CD14-positive monocyte (primary cell): Measurements from ENCODE around the gene UNC13C. TPM values are rescaled to one million over a fixed set of nuclear protein-coding genes. Genes with fewer than 3 reads are reported as not detected.
A peak's percentile ranks its signal among the peaks of the same experiment; 100 is the strongest.

Experiments
- DNase-seq, 3 donors: peaks; one replicate each; pipeline ENCODE4 v3.0.0-alpha.2; 2011 to 2022
- H2AFZ ChIP-seq: 2 replicates; pipeline ENCODE4 v1.6.0; 2012; ENCODE audit warnings: mild to moderate bottlenecking, low read depth, low read length, inconsistent platforms; ENCODE audit not compliant: insufficient read depth, poor library complexity, severe bottlenecking
- H3K27ac ChIP-seq, 2 donors: 1 replicate in 1 of 2; 2 replicates in 1 of 2; pipeline ENCODE4 v1.5.1; 2012 to 2013; ENCODE audit warnings: low read length in 2 of 2, control low read depth in 1 of 2, inconsistent platforms in 1 of 2, low read depth in 1 of 2, mild to moderate bottlenecking in 1 of 2
- H3K27me3 ChIP-seq, 2 donors: one replicate each; pipeline versions ENCODE4 v1.6.0 to v1.6.1; 2011 to 2013; ENCODE audit warnings: low read length in 2 of 2; ENCODE audit not compliant: control insufficient read depth in 2 of 2, insufficient read depth in 2 of 2
- H3K36me3 ChIP-seq, 2 donors: replicated peaks in 1 of 2; 1 replicate in 1 of 2; 2 replicates in 1 of 2; pipeline versions ENCODE4 v1.5.1 to v1.6.1; 2012 to 2013; ENCODE audit warnings: low read length in 2 of 2, control low read depth in 1 of 2, inconsistent platforms in 1 of 2, mild to moderate bottlenecking in 1 of 2; ENCODE audit not compliant: insufficient read depth in 2 of 2, control insufficient read depth in 1 of 2
- H3K4me1 ChIP-seq, 2 donors: 1 replicate in 1 of 2; 2 replicates in 1 of 2; pipeline versions ENCODE4 v1.5.1 to v1.6.1; 2012 to 2013; ENCODE audit warnings: low read length in 2 of 2, control low read depth in 1 of 2, inconsistent platforms in 1 of 2, mild to moderate bottlenecking in 1 of 2, moderate library complexity in 1 of 2; ENCODE audit not compliant: insufficient read depth in 2 of 2, control insufficient read depth in 1 of 2
- H3K4me2 ChIP-seq: replicated peaks from 2 replicates; pipeline ENCODE3; 2012; ENCODE audit warnings: low read length, moderate library complexity, mild to moderate bottlenecking; ENCODE audit not compliant: poor library complexity, severe bottlenecking; ENCODE audit errors: extremely low read depth
- H3K4me3 ChIP-seq, 3 experiments: fragments of 200-600 bp in 1 of 3; sonication (generic) in 1 of 3; replicated peaks in 1 of 3; 1 replicate in 2 of 3; 2 replicates in 1 of 3; pipeline ENCODE4 v1.5.1; 2011 to 2013; ENCODE audit warnings: low read length in 3 of 3, mild to moderate bottlenecking in 3 of 3, control low read depth in 2 of 3, low read depth in 2 of 3, inconsistent platforms in 1 of 3, moderate library complexity in 1 of 3
- H3K79me2 ChIP-seq: 2 replicates; pipeline ENCODE4 v1.6.0; 2012; ENCODE audit warnings: mild to moderate bottlenecking, control low read depth, inconsistent platforms, low read length, moderate library complexity; ENCODE audit not compliant: insufficient read depth
- H3K9ac ChIP-seq: 2 replicates; pipeline ENCODE4 v1.6.0; 2017; ENCODE audit warnings: low read length, mild to moderate bottlenecking; ENCODE audit not compliant: insufficient read depth, poor library complexity, severe bottlenecking
- H3K9me3 ChIP-seq, 2 donors: replicated peaks in 1 of 2; 1 replicate in 1 of 2; 2 replicates in 1 of 2; pipeline versions ENCODE4 v1.5.1 to v1.6.1; 2012 to 2013; ENCODE audit warnings: low read length in 2 of 2, control low read depth in 1 of 2; ENCODE audit not compliant: control insufficient read depth in 1 of 2, insufficient read depth in 1 of 2
- H4K20me1 ChIP-seq: 2 replicates; pipeline ENCODE4 v1.6.0; 2012; ENCODE audit warnings: mild to moderate bottlenecking, low read length, control low read depth, moderate library complexity; ENCODE audit not compliant: insufficient read depth
- H3K27ac Mint-ChIP-seq, 7 donors: one replicate each; pipeline ENCODE4 v1.8.0; 2020; ENCODE audit warnings: mild to moderate bottlenecking in 7 of 7, mixed read lengths in 7 of 7, moderate library complexity in 6 of 7, inconsistent platforms in 2 of 7
- H3K27me3 Mint-ChIP-seq, 3 donors: one replicate each; pipeline ENCODE4 v1.8.0; 2021 to 2022; ENCODE audit warnings: low read depth in 3 of 3, mild to moderate bottlenecking in 3 of 3, mixed read lengths in 3 of 3, moderate library complexity in 3 of 3, inconsistent platforms in 1 of 3
- H3K36me3 Mint-ChIP-seq, 2 donors: one replicate each; pipeline ENCODE4 v1.8.0; 2020; ENCODE audit warnings: mixed read lengths in 2 of 2, inconsistent platforms in 1 of 2, mild to moderate bottlenecking in 1 of 2
- H3K4me1 Mint-ChIP-seq: one replicate; pipeline ENCODE4 v1.8.0; 2020; ENCODE audit warnings: mild to moderate bottlenecking, mixed read lengths
- H3K4me3 Mint-ChIP-seq, 2 donors: one replicate each; pipeline ENCODE4 v1.8.0; 2020; ENCODE audit warnings: mild to moderate bottlenecking in 2 of 2, mixed read lengths in 2 of 2, moderate library complexity in 1 of 2
- H3K9me3 Mint-ChIP-seq, 7 donors: one replicate each; pipeline ENCODE4 v1.8.0; 2020 to 2022; ENCODE audit warnings: mixed read lengths in 7 of 7, mild to moderate bottlenecking in 6 of 7, moderate library complexity in 6 of 7, inconsistent platforms in 2 of 7
- CTCF ChIP-seq: fragments of 200-600 bp; IDR thresholded peaks from one replicate; pipeline ENCODE4 v1.8.0; 2022; ENCODE audit warnings: antibody characterized with exemption, mild to moderate bottlenecking
- WGBS: methylation state at CpG from one replicate; pipeline ENCODE4 v1.1.5; 2013; ENCODE audit warnings: missing lambda C conversion rate; ENCODE audit not compliant: insufficient coverage; 5-methylcytosine and 5-hydroxymethylcytosine counted together
- intact Hi-C, 2 donors: fragments of 100-400 bp; cut with micrococcal nuclease; formaldehyde crosslinking; loops; one replicate each; pipeline versions ENCODE4 v1.15.0 to v1.15.1; 2023
- polyA plus RNA-seq, 3 donors: library from polyadenylated mRNA; depleted of rRNA in 1 of 3; unstranded in 2 of 3; stranded (reverse) in 1 of 3; fragments of 300-500 nt in 2 of 3; fragments of >200 nt in 1 of 3; fragmentation: Illumina TruSeq in 2 of 3; gene quantifications; 1 replicate in 2 of 3; 2 replicates in 1 of 3; pipeline ENCODE4 v1.2.3, GENCODE V29; 2012 to 2021

UNC13C gene
- polyA plus RNA-seq, 3 donors: not detected

GRCh38 chr15:54519577-54519976, 541.3 kb downstream of the UNC13C start:
- H3K4me2 ChIP-seq: peak overlapping the region; percentile 55
- peak in 1 of 3 donors; percentile 5 for DNase-seq

GRCh38 chr15:54520616-54521015, 542.4 kb downstream of the UNC13C start:
- Histone ChIP-seq H3K9me3 (no peaks in the 10 kb centered on the region), H3K4me2 (no peak overlapping the region), H3K27ac (no peak overlapping the region), H3K4me1 (peaks cover 0 to 5% of the 10 kb centered on the region in 2 donors), H3K27me3 (no peaks in the 10 kb centered on the region), H4K20me1 (no peaks in the 10 kb centered on the region), H3K9ac (no peak overlapping the region), H2AFZ (no peak overlapping the region), H3K79me2 (no peaks in the 10 kb centered on the region), H3K4me3 (no peak overlapping the region), H3K36me3 (no peaks in the 10 kb centered on the region)
- no peaks in the 10 kb centered on the region for H3K36me3 Mint-ChIP-seq
- TF ChIP-seq CTCF: no peak
- no peak overlapping the region for H3K4me3 Mint-ChIP-seq
- peaks cover 0 to 4% (median 0%) of the 10 kb centered on the region in 3 donors for H3K27me3 Mint-ChIP-seq
- intact Hi-C loops: no loop called here
- H3K9me3 Mint-ChIP-seq: no peaks in the 10 kb centered on the region
- 86% methylated on average over 1 of the region's 1 CpG for WGBS
- H3K27ac Mint-ChIP-seq: no peak overlapping the region
- peaks cover 13% of the 10 kb centered on the region for H3K4me1 Mint-ChIP-seq
- no peak for DNase-seq

More at GRCh38 chr15:54519577-54519976, 541.3 kb downstream of the UNC13C start:
- intact Hi-C loops: no loop called here
- Histone ChIP-seq H3K4me1 (peaks cover 0 to 5% of the 10 kb centered on the region in 2 donors), H3K36me3 (no peaks in the 10 kb centered on the region), H4K20me1 (no peaks in the 10 kb centered on the region), H3K27ac (no peak overlapping the region), H2AFZ (peak overlapping the region; percentile 4), H3K27me3 (no peaks in the 10 kb centered on the region), H3K9me3 (no peaks in the 10 kb centered on the region), H3K9ac (no peak overlapping the region), H3K79me2 (no peaks in the 10 kb centered on the region), H3K4me3 (peak overlapping the region in 1 of 3 experiments; percentile 26)
- no peaks in the 10 kb centered on the region for H3K9me3 Mint-ChIP-seq
- WGBS: 0% methylated on average over 1 of the region's 5 CpGs
- H3K36me3 Mint-ChIP-seq: no peaks in the 10 kb centered on the region
- H3K4me3 Mint-ChIP-seq: peak overlapping the region in 1 of 2 donors; percentile 78
- peaks cover 13% of the 10 kb centered on the region for H3K4me1 Mint-ChIP-seq
- H3K27me3 Mint-ChIP-seq: peaks cover 0 to 4% (median 0%) of the 10 kb centered on the region in 3 donors
- no peak overlapping the region for H3K27ac Mint-ChIP-seq
- no peak for TF ChIP-seq CTCF
